K562 (cell line): ENCODE data around the gene KAT5. TPM values are rescaled to one million over a fixed set of nuclear protein-coding genes. Genes with fewer than 3 reads are reported as not detected.

Experiments used
- AFF4 ChIP-seq: sonication (generic); formaldehyde crosslinking; IDR thresholded peaks from 2 replicates; pipeline ENCODE4 v1.8.0; 2023; ENCODE audit warnings: mild to moderate bottlenecking, missing genetic modification reagents
- ATF1 ChIP-seq, 2 experiments: fragments of 450-650 bp in 1 of 2; IDR thresholded peaks; 2 replicates each; pipeline ENCODE4 v1.6.1; 2016; ENCODE audit warnings: missing compliant biosample characterization in 1 of 2, missing genetic modification characterization in 1 of 2
- E2F4 ChIP-seq: sonication (generic); formaldehyde crosslinking; IDR thresholded peaks from 2 replicates; pipeline ENCODE4 v1.8.0; 2022; ENCODE audit warnings: mild to moderate bottlenecking, low read depth, missing genetic modification reagents
- ELF1 ChIP-seq: fragments of 200-800 bp; sonication (Bioruptor generic); IDR thresholded peaks from 2 replicates; pipeline ENCODE4 v1.6.1; 2016; ENCODE audit warnings: missing genetic modification characterization, missing compliant biosample characterization
- HDGF ChIP-seq: fragments of 450-650 bp; IDR thresholded peaks from 2 replicates; pipeline ENCODE4 v1.6.1; 2016
- ID3 ChIP-seq, 2 experiments: fragments of 250-450 bp in 1 of 2; fragments of 450-650 bp in 1 of 2; sonication (Bioruptor Pico) in 1 of 2; IDR thresholded peaks; 2 replicates each; pipeline versions ENCODE4 v1.6.1 to v1.8.0; 2016 to 2021; ENCODE audit warnings: mild to moderate bottlenecking in 2 of 2, moderate library complexity in 2 of 2, missing compliant biosample characterization in 1 of 2, missing genetic modification characterization in 1 of 2
- IRF2 ChIP-seq: sonication (generic); formaldehyde crosslinking; IDR thresholded peaks from 2 replicates; pipeline ENCODE4 v1.8.1; 2022; ENCODE audit warnings: mild to moderate bottlenecking, missing genetic modification reagents
- KLF13 ChIP-seq: fragments of 450-650 bp; IDR thresholded peaks from 2 replicates; pipeline ENCODE4 v1.6.1; 2016; ENCODE audit warnings: missing genetic modification characterization, low read depth, mild to moderate bottlenecking, missing compliant biosample characterization, moderate library complexity, borderline replicate concordance
- MCM2 ChIP-seq: fragments of 450-650 bp; IDR thresholded peaks from 2 replicates; pipeline ENCODE4 v1.6.1; 2017; ENCODE audit warnings: low read depth, mild to moderate bottlenecking
- NBN ChIP-seq: fragments of 450-650 bp; IDR thresholded peaks from 2 replicates; pipeline ENCODE4 v1.6.1; 2016; ENCODE audit warnings: low read depth, mild to moderate bottlenecking
- NFATC3 ChIP-seq: fragments of 450-650 bp; IDR thresholded peaks from 2 replicates; pipeline ENCODE4 v1.6.1; 2017; ENCODE audit warnings: mild to moderate bottlenecking
- OTX1 ChIP-seq: fragments of 450-650 bp; formaldehyde crosslinking; IDR thresholded peaks from 2 replicates; pipeline ENCODE4 v1.4.0; 2022; ENCODE audit warnings: mild to moderate bottlenecking
- POLR2A ChIP-seq: fragments of 450-650 bp; conservative IDR thresholded peaks from 2 replicates; pipeline ENCODE4 v1.6.1; 2016
- POLR2G ChIP-seq: fragments of 200-400 bp; formaldehyde crosslinking; IDR thresholded peaks from 2 replicates; pipeline ENCODE4 v1.6.1; 2017; ENCODE audit warnings: low read depth, mild to moderate bottlenecking, antibody characterized with exemption, low read length, moderate library complexity
- SIN3B ChIP-seq: fragments of 450-650 bp; IDR thresholded peaks from 2 replicates; pipeline ENCODE4 v1.6.1; 2017; ENCODE audit warnings: low read depth, mild to moderate bottlenecking, moderate library complexity
- SMARCE1 ChIP-seq: fragments of 450-650 bp; IDR thresholded peaks from 2 replicates; pipeline ENCODE4 v1.7.1; 2016; ENCODE audit warnings: mild to moderate bottlenecking
- THRA ChIP-seq: fragments of 450-650 bp; IDR thresholded peaks from 2 replicates; pipeline ENCODE4 v1.6.1; 2017; ENCODE audit warnings: mild to moderate bottlenecking, moderate library complexity
- ZBTB43 ChIP-seq: sonication (generic); formaldehyde crosslinking; IDR thresholded peaks from 2 replicates; pipeline ENCODE4 v1.8.0; 2023; ENCODE audit warnings: mild to moderate bottlenecking, missing genetic modification reagents
- ZNF644 ChIP-seq: fragments of 200-800 bp; sonication (Bioruptor generic); IDR thresholded peaks from 2 replicates; pipeline ENCODE4 v1.6.1; 2016; ENCODE audit warnings: low read depth, missing genetic modification characterization, missing compliant biosample characterization
- ZNF75A ChIP-seq: fragments of 450-650 bp; formaldehyde crosslinking; IDR thresholded peaks from 2 replicates; pipeline ENCODE4 v1.4.0; 2020; ENCODE audit warnings: mild to moderate bottlenecking
- ZNF76 ChIP-seq: fragments of 250-450 bp; sonication (Bioruptor Pico); IDR thresholded peaks from 2 replicates; pipeline ENCODE4 v1.4.0; 2020; ENCODE audit warnings: mild to moderate bottlenecking, moderate library complexity, borderline replicate concordance
- ZNF766 ChIP-seq: fragments of 200-800 bp; sonication (Bioruptor generic); conservative IDR thresholded peaks from 2 replicates; pipeline ENCODE4 v1.6.1; 2016; ENCODE audit warnings: missing genetic modification characterization, missing compliant biosample characterization
- polyA plus RNA-seq, 8 experiments: library from polyadenylated mRNA; depleted of rRNA in 4 of 8; stranded (reverse) in 5 of 8; unstranded in 3 of 8; fragments of >200 nt; fragmentation: Nextera tagmentation in 2 of 8; fragmentation: Illumina TruSeq in 1 of 8; extraction: Ambion mirVana in 2 of 8; extraction: Trizol in 1 of 8; gene quantifications; 2 replicates each; pipeline versions ENCODE4 v1.2.1 to v1.2.3, GENCODE V29; 2011 to 2014; ENCODE audit warnings: inconsistent platforms in 1 of 8, missing spikeins in 1 of 8
- total RNA-seq, 7 experiments: library from RNA; depleted of rRNA in 6 of 7; stranded (reverse); fragments of >200 nt in 6 of 7; fragmentation: Illumina TruSeq in 2 of 7; extraction: Trizol in 2 of 7; gene quantifications; 2 replicates each; pipeline versions ENCODE4 v1.2.1 to v1.2.3, GENCODE V29; 2011 to 2021; ENCODE audit warnings: low replicate concordance in 1 of 7

Gene KAT5
- total and polyA plus RNA-seq, 9 of the 15 experiments (the other 6 are each of a cell fraction or from before 2014, with no cell fraction given), result 3.6 to 76.8 (median 52.7) TPM

- no peak for TF ChIP-seq ID3 (CRISPR knock-in tag; IDR thresholded peaks at IDR 0.05)
- peak; percentile 47; the same call in 1 of the 2 replicates for TF ChIP-seq ID3 (tag; IDR thresholded peaks at IDR 0.05)
- no peak; the same call in 1 of the 2 replicates for TF ChIP-seq HDGF
- TF ChIP-seq AFF4 (CRISPR knock-in tag), result peak; percentile 34; the same call in 1 of the 2 replicates
- no peak for TF ChIP-seq OTX1
- TF ChIP-seq POLR2G, result no peak
- no peak for TF ChIP-seq ZNF76 (CRISPR knock-in tag)
- TF ChIP-seq KLF13 (tag), result 0 out of 2 replicates have a peak, but pooled peaks have one; percentile 37
- no peak for TF ChIP-seq ELF1 (tag)
- TF ChIP-seq SIN3B, result no peak
- TF ChIP-seq ZBTB43 (CRISPR knock-in tag), result no peak
- TF ChIP-seq POLR2A, result peak; percentile 74
- 0 out of 2 replicates have a peak, but pooled peaks have one; percentile 47 for TF ChIP-seq ZNF766 (CRISPR knock-in tag)
- TF ChIP-seq IRF2, result no peak
- peak; percentile 70; the same call in 1 of the 2 replicates for TF ChIP-seq NBN
- no peak for TF ChIP-seq ZNF75A (CRISPR knock-in tag)
- no peak for TF ChIP-seq E2F4 (CRISPR knock-in tag)
- peak; percentile 43; the same call in 1 of the 2 replicates for TF ChIP-seq SMARCE1
- TF ChIP-seq THRA, result no peak
- TF ChIP-seq MCM2, result no peak
- no peak for TF ChIP-seq ATF1 (CRISPR knock-in tag; IDR thresholded peaks at IDR 0.05)
- 0 out of 2 replicates have a peak, but pooled peaks have one; percentile 30 for TF ChIP-seq ATF1 (tag; IDR thresholded peaks at IDR 0.05)
- TF ChIP-seq ZNF644 (tag), result no peak
- TF ChIP-seq NFATC3, result no peak
Measured at GRCh38 chr11:65692367-65692766, 19.7 kb upstream of the KAT5 start (continued).
